IPS DF 19.7 (cell line): Measurements from ENCODE around the gene RHOT2.

Experiments used
- DNase-seq: peaks from one replicate; pipeline ENCODE4 v3.0.0-alpha.2; 2013; ENCODE audit warnings: low read depth, low spot score

The RHOT2 gene

GRCh38 chr16:714558-715476 is 46.9 kb downstream of the RHOT2 start, which contains the start of gene METRN:
METRN (plus strand) TSS chr16:715118; CDS start chr16:715290, 172 bp downstream.
- no peak for DNase-seq

GRCh38 chr16:715477-716199 is 47.7 kb downstream of the RHOT2 start:
- DNase-seq = no peak

GRCh38 chr16:716200-716568 is 48.3 kb downstream of the RHOT2 start:
- DNase-seq = no peak

GRCh38 chr16:716768-717325 is 48.9 kb downstream of the RHOT2 start:
- DNase-seq = no peak

GRCh38 chr16:717450-718245 is 49.7 kb downstream of the RHOT2 start:
- DNase-seq = no peak

- no peak for DNase-seq
Observed at GRCh38 chr16:718389-718788, 50.5 kb downstream of the RHOT2 start.

GRCh38 chr16:718922-719321 is 51.0 kb downstream of the RHOT2 start:
- no peak for DNase-seq

- no peak for DNase-seq
Observed at GRCh38 chr16:719815-720446, 52.0 kb downstream of the RHOT2 start.

- no peak for DNase-seq
Observed at GRCh38 chr16:720447-720989, 52.6 kb downstream of the RHOT2 start.

GRCh38 chr16:720990-721764 is 53.2 kb downstream of the RHOT2 start, which contains the start of gene ANTKMT:
ANTKMT (plus strand) TSS chr16:721146; CDS start chr16:721275, 129 bp downstream.
- DNase-seq = no peak

- DNase-seq = no peak
Observed at GRCh38 chr16:721765-722540, 54.0 kb downstream of the RHOT2 start.

- DNase-seq = no peak
Observed at GRCh38 chr16:722835-723633, 55.1 kb downstream of the RHOT2 start.

- no peak for DNase-seq
Observed at GRCh38 chr16:723695-724094, 55.8 kb downstream of the RHOT2 start.
